OCI-LY3 (cell line): ENCODE data around the gene GPR55.

ENCODE experiments used
- CTCF ChIP-seq: fragments of 200-600, 300-600 bp; sonication (generic); IDR thresholded peaks from 2 replicates; pipeline ENCODE4 v1.5.1; 2014; ENCODE audit warnings: antibody characterized with exemption, low read length, low read depth
- EZH2phosphoT487 ChIP-seq: fragments of 200-600 bp; shearing (Covaris generic); IDR thresholded peaks from 2 replicates; pipeline ENCODE4 v1.6.1; 2018; ENCODE audit warnings: antibody characterized with exemption, mixed run types, low read depth

GRCh38 chr2:230967113-230967512 lies 42.1 kb upstream of the GPR55 start:
- no peak for TF ChIP-seq CTCF
- no peak for TF ChIP-seq EZH2phosphoT487
